Measurements from ENCODE around the gene H2BK1. TPM values are rescaled to one million over a fixed set of nuclear protein-coding genes. Genes with fewer than 3 reads are reported as not detected.

H2BK1 gene
- total RNA-seq, 8 experiments from 2014 or later = 0.96 TPM; not detected in 7

- Histone ChIP-seq H3K4me3 (no peak within 1 kb of the TSS), H3K27ac (no peak within 1 kb of the TSS), H3K4me1 (replicated peaks in 1 of 2) (no peaks in the 10 kb centered on the region)
- WGBS, 10 experiments = 47 to 100% (median 91%) methylated on average over 1 to 11 of the region's 22 CpGs; no CpG with 5 or more reads in 3 of the 10 experiments
- in situ Hi-C loops (cut with MboI; ENCODE audit: low pct_unique_long_range_greater_than_20kb in 2 of 9, low sequenced_read_pairs in 9 of 9, unreplicated experiment in 9 of 9) = no loop called here
- ATAC-seq (replicated peaks in 6 of 8) = no peak
These were observed 23.5 kb downstream of the H2BK1 start, which contains the start of gene ASB10 for GRCh38 chr7:151186640-151187408. TSS of gene ASB10 (minus strand) at chr7:151187250. CDS start at chr7:151187130, 120 bp downstream.

GRCh38 chr7:151185762-151186639, 24.3 kb downstream of the H2BK1 start:
- WGBS, 10 experiments = 80 to 100% methylated on average over 2 of the region's 16 CpGs; no CpG with 5 or more reads in 8 of the 10 experiments
- in situ Hi-C loops (cut with MboI; ENCODE audit: low pct_unique_long_range_greater_than_20kb in 2 of 9, low sequenced_read_pairs in 9 of 9, unreplicated experiment in 9 of 9) = no loop called here
- Histone ChIP-seq H3K27ac (no peak overlapping the region), H3K4me1 (replicated peaks in 1 of 2) (no peaks in the 10 kb centered on the region), H3K4me3 (no peak overlapping the region)
- ATAC-seq (replicated peaks in 6 of 8) = no peak

- Histone ChIP-seq H3K27ac (no peak overlapping the region), H3K4me1 (replicated peaks in 1 of 2) (no peaks in the 10 kb centered on the region), H3K4me3 (no peak overlapping the region)
- in situ Hi-C loops (cut with MboI; ENCODE audit: low pct_unique_long_range_greater_than_20kb in 2 of 9, low sequenced_read_pairs in 9 of 9, unreplicated experiment in 9 of 9) = no loop called here
- WGBS, 10 experiments = 30 to 83% (median 77%) methylated on average over 1 to 12 of the region's 22 CpGs; no CpG with 5 or more reads in 6 of the 10 experiments
- ATAC-seq (replicated peaks in 6 of 8) = no peak
These were observed 29.3 kb downstream of the H2BK1 start for GRCh38 chr7:151181011-151181431.

GRCh38 chr7:151179946-151180345, 30.3 kb downstream of the H2BK1 start:
- 17 to 80% (median 60%) methylated on average over 1 to 4 of the region's 4 CpGs; no CpG with 5 or more reads in 3 of the 10 experiments for WGBS, 10 experiments
- H3K4me3 ChIP-seq = no peak overlapping the region
- in situ Hi-C loops (cut with MboI; ENCODE audit: low pct_unique_long_range_greater_than_20kb in 2 of 9, low sequenced_read_pairs in 9 of 9, unreplicated experiment in 9 of 9) = loop anchor here in 1 of 9 experiments (10.0 kb wide), 1 partner anchor 55 kb away; no protein-coding TSS in a partner anchor
- no peak overlapping the region for H3K27ac ChIP-seq
- no peaks in the 10 kb centered on the region for H3K4me1 ChIP-seq (replicated peaks in 1 of 2)
- no peak for ATAC-seq (replicated peaks in 6 of 8)

- in situ Hi-C loops (cut with MboI; ENCODE audit: low pct_unique_long_range_greater_than_20kb in 2 of 9, low sequenced_read_pairs in 9 of 9, unreplicated experiment in 9 of 9) = loop anchor here in 1 of 9 experiments (10.0 kb wide), 1 partner anchor 55 kb away; no protein-coding TSS in a partner anchor
- 0 to 80% (median 66%) methylated on average over 1 to 6 of the region's 8 CpGs; no CpG with 5 or more reads in 4 of the 10 experiments for WGBS, 10 experiments
- H3K4me1 ChIP-seq (replicated peaks in 1 of 2) = no peaks in the 10 kb centered on the region
- no peak overlapping the region for H3K27ac ChIP-seq
- ATAC-seq (replicated peaks in 6 of 8) = no peak
- H3K4me3 ChIP-seq = no peak overlapping the region
These were observed 30.9 kb downstream of the H2BK1 start for GRCh38 chr7:151179287-151179860.

- no peak for ATAC-seq (replicated peaks in 6 of 8)
- Histone ChIP-seq H3K4me1 (replicated peaks in 1 of 2) (no peaks in the 10 kb centered on the region), H3K27ac (no peak overlapping the region), H3K4me3 (no peak overlapping the region)
- in situ Hi-C loops (cut with MboI; ENCODE audit: low pct_unique_long_range_greater_than_20kb in 2 of 9, low sequenced_read_pairs in 9 of 9, unreplicated experiment in 9 of 9) = loop anchor here in 1 of 9 experiments (10.0 kb wide), 1 partner anchor 54 kb away; no protein-coding TSS in a partner anchor
- 43 to 67% methylated on average over 1 of the region's 2 CpGs; no CpG with 5 or more reads in 8 of the 10 experiments for WGBS, 10 experiments
These were observed 31.5 kb downstream of the H2BK1 start for GRCh38 chr7:151178831-151179230.

- H3K4me3 ChIP-seq = no peak overlapping the region
- no peak overlapping the region for H3K27ac ChIP-seq
- no peak for ATAC-seq (replicated peaks in 6 of 8)
- in situ Hi-C loops (cut with MboI; ENCODE audit: low pct_unique_long_range_greater_than_20kb in 2 of 9, low sequenced_read_pairs in 9 of 9, unreplicated experiment in 9 of 9) = loop anchor here in 1 of 9 experiments (10.0 kb wide), 1 partner anchor 53 kb away; no protein-coding TSS in a partner anchor
- H3K4me1 ChIP-seq (replicated peaks in 1 of 2) = no peaks in the 10 kb centered on the region
- 0 to 82% (median 60%) methylated on average over 1 to 7 of the region's 9 CpGs; no CpG with 5 or more reads in 5 of the 10 experiments for WGBS, 10 experiments
These were observed 32.1 kb downstream of the H2BK1 start for GRCh38 chr7:151178236-151178635.

- Histone ChIP-seq H3K4me1 (replicated peaks in 1 of 2) (no peaks in the 10 kb centered on the region), H3K4me3 (no peak overlapping the region), H3K27ac (no peak overlapping the region)
- in situ Hi-C loops (cut with MboI; ENCODE audit: low pct_unique_long_range_greater_than_20kb in 2 of 9, low sequenced_read_pairs in 9 of 9, unreplicated experiment in 9 of 9) = loop anchor here in 1 of 9 experiments (10.0 kb wide), 1 partner anchor 53 kb away; no protein-coding TSS in a partner anchor
- no peak for ATAC-seq (replicated peaks in 6 of 8)
- 57 to 83% (median 80%) methylated on average over 1 of the region's 1 CpG; no CpG with 5 or more reads in 5 of the 10 experiments for WGBS, 10 experiments
These were observed 33.0 kb downstream of the H2BK1 start for GRCh38 chr7:151177310-151177709.

GRCh38 chr7:151176401-151176800, 33.9 kb downstream of the H2BK1 start:
- Histone ChIP-seq H3K27ac (no peak overlapping the region), H3K4me1 (replicated peaks in 1 of 2) (no peaks in the 10 kb centered on the region), H3K4me3 (no peak overlapping the region)
- in situ Hi-C loops (cut with MboI; ENCODE audit: low pct_unique_long_range_greater_than_20kb in 2 of 9, low sequenced_read_pairs in 9 of 9, unreplicated experiment in 9 of 9) = loop anchor here in 1 of 9 experiments (10.0 kb wide), 1 partner anchor 52 kb away; no protein-coding TSS in a partner anchor
- WGBS, 10 experiments = 58 to 90% (median 70%) methylated on average over 2 to 7 of the region's 9 CpGs; no CpG with 5 or more reads in 7 of the 10 experiments
- no peak for ATAC-seq (replicated peaks in 6 of 8)

- no peak overlapping the region for H3K4me3 ChIP-seq
- no peaks in the 10 kb centered on the region for H3K4me1 ChIP-seq (replicated peaks in 1 of 2)
- WGBS, 10 experiments = 40 to 68% methylated on average over 1 to 9 of the region's 23 CpGs; no CpG with 5 or more reads in 8 of the 10 experiments
- in situ Hi-C loops (cut with MboI; ENCODE audit: low pct_unique_long_range_greater_than_20kb in 2 of 9, low sequenced_read_pairs in 9 of 9, unreplicated experiment in 9 of 9) = loop anchor here in 1 of 9 experiments (10.0 kb wide), 1 partner anchor 51 kb away; no protein-coding TSS in a partner anchor
- no peak overlapping the region for H3K27ac ChIP-seq
- ATAC-seq (replicated peaks in 6 of 8) = no peak
These were observed 34.4 kb downstream of the H2BK1 start for GRCh38 chr7:151175793-151176311.

GRCh38 chr7:151175047-151175792, 35.1 kb downstream of the H2BK1 start:
- 50 to 100% (median 91%) methylated on average over 1 to 15 of the region's 16 CpGs; no CpG with 5 or more reads in 3 of the 10 experiments for WGBS, 10 experiments
- Histone ChIP-seq H3K4me3 (no peak overlapping the region), H3K4me1 (replicated peaks in 1 of 2) (no peaks in the 10 kb centered on the region), H3K27ac (no peak overlapping the region)
- in situ Hi-C loops (cut with MboI; ENCODE audit: low pct_unique_long_range_greater_than_20kb in 2 of 9, low sequenced_read_pairs in 9 of 9, unreplicated experiment in 9 of 9) = loop anchor here in 1 of 9 experiments (10.0 kb wide), 1 partner anchor 50 kb away; no protein-coding TSS in a partner anchor
- no peak for ATAC-seq (replicated peaks in 6 of 8)

Measured in motor neuron (in vitro differentiated cells).